Endothelial cell of umbilical vein (primary cell): Measurements from ENCODE around the gene CEP85L. TPM values are rescaled to one million over a fixed set of nuclear protein-coding genes. Genes with fewer than 3 reads are reported as not detected.

Experiments used
- BruUV-seq: library from RNA; stranded (reverse); fragments of 400-500 nt; replicated peaks from 2 replicates; lab custom pipeline; 2021; lab: Mats Ljungman, UMichigan
- CTCF ChIA-PET: fragments of 300-600, 350-600 bp; sonication (Branson Sonifier 250); formaldehyde crosslinking; loops from one replicate; lab custom pipeline; 2021; ENCODE audit warnings: antibody characterized with exemption, inconsistent platforms; lab: Charles Lee
- POLR2A ChIA-PET: fragments of 300-600, 350-600 bp; sonication (Branson Sonifier 250); formaldehyde crosslinking; loops from one replicate; lab custom pipeline; 2021; ENCODE audit warnings: antibody characterized with exemption, inconsistent platforms; lab: Charles Lee
- DNase-seq: peaks from one replicate; pipeline ENCODE4 v3.0.0-alpha.2; 2011; ENCODE audit warnings: low read depth, low spot score
- FAIRE-seq: peaks from 2 replicates; lab custom pipeline; 2011; peaks lifted over from hg19 to GRCh38; lab: Jason Lieb, UNC
- H2AFZ ChIP-seq: 2 replicates; pipeline ENCODE4 v1.6.0; 2012; ENCODE audit warnings: low read depth, low read length, control low read depth, inconsistent platforms
- H3K27ac ChIP-seq: 2 replicates; pipeline ENCODE4 v1.5.1; 2011; ENCODE audit warnings: low read depth, mild to moderate bottlenecking, control low read depth, low read length, moderate library complexity; ENCODE audit not compliant: insufficient read depth
- H3K27me3 ChIP-seq, 2 experiments: 2 replicates each; pipeline versions ENCODE4 v1.6.0 to v1.6.1; 2011; ENCODE audit warnings: low read length in 2 of 2, mixed read lengths in 1 of 2; ENCODE audit not compliant: control insufficient read depth in 2 of 2, insufficient read depth in 2 of 2
- H3K36me3 ChIP-seq, 2 experiments: 2 replicates in 1 of 2; 3 replicates in 1 of 2; pipeline ENCODE4 v1.5.1; 2011; ENCODE audit warnings: low read length in 2 of 2, mild to moderate bottlenecking in 1 of 2, moderate library complexity in 1 of 2; ENCODE audit not compliant: control insufficient read depth in 2 of 2, insufficient read depth in 2 of 2; ENCODE audit errors: extremely low read depth in 1 of 2
- H3K4me1 ChIP-seq: 3 replicates; pipeline ENCODE4 v1.5.1; 2011; ENCODE audit warnings: mild to moderate bottlenecking, low read length; ENCODE audit not compliant: control insufficient read depth, insufficient read depth; ENCODE audit errors: extremely low read depth
- H3K4me2 ChIP-seq: 2 replicates; pipeline ENCODE4 v1.6.1; 2011; ENCODE audit warnings: low read length, control low read depth, mixed read lengths; ENCODE audit not compliant: insufficient read depth
- H3K4me3 ChIP-seq, 3 experiments: fragments of 200-600 bp in 1 of 3; sonication (generic), shearing (Covaris generic) in 1 of 3; replicated peaks in 1 of 3; 2 replicates each; pipeline ENCODE4 v1.5.1; 2011 to 2016; ENCODE audit warnings: control low read depth in 3 of 3, low read length in 3 of 3, mild to moderate bottlenecking in 2 of 3, inconsistent platforms in 1 of 3, low read depth in 1 of 3, moderate library complexity in 1 of 3; ENCODE audit not compliant: insufficient read depth in 1 of 3
- H3K79me2 ChIP-seq: 2 replicates; pipeline ENCODE4 v1.6.0; 2012; ENCODE audit warnings: low read length, inconsistent platforms; ENCODE audit not compliant: control insufficient read depth, insufficient read depth
- H3K9ac ChIP-seq: replicated peaks from 2 replicates; pipeline ENCODE3; 2011; ENCODE audit warnings: low read length, control low read depth; ENCODE audit not compliant: insufficient read depth; ENCODE audit errors: extremely low read depth
- H3K9me1 ChIP-seq: replicated peaks from 3 replicates; pipeline ENCODE4 v1.6.0; 2011; ENCODE audit warnings: mild to moderate bottlenecking, low read length; ENCODE audit not compliant: control insufficient read depth, insufficient read depth; ENCODE audit errors: extremely low read depth
- H3K9me3 ChIP-seq: replicated peaks from 2 replicates; pipeline ENCODE4 v1.5.1; 2012; ENCODE audit warnings: low read length, inconsistent platforms; ENCODE audit not compliant: control insufficient read depth, insufficient read depth
- H4K20me1 ChIP-seq: replicated peaks from 2 replicates; pipeline ENCODE3; 2011; ENCODE audit warnings: mild to moderate bottlenecking, low read length; ENCODE audit not compliant: control insufficient read depth, insufficient read depth; ENCODE audit errors: extremely low read depth
- CTCF ChIP-seq, 2 donors: IDR thresholded peaks; 1 replicate in 1 of 2; 2 replicates in 1 of 2; pipeline ENCODE4 v1.5.1; 2011; ENCODE audit warnings: low read length in 2 of 2, mild to moderate bottlenecking in 2 of 2, moderate library complexity in 2 of 2, control low read depth in 1 of 2, inconsistent platforms in 1 of 2, low read depth in 1 of 2; ENCODE audit not compliant: insufficient read depth in 1 of 2; ENCODE audit errors: extremely low read depth in 1 of 2
- EZH2 ChIP-seq: IDR thresholded peaks from 2 replicates; pipeline ENCODE4 v1.6.1; 2012; ENCODE audit warnings: borderline replicate concordance, low read depth, mild to moderate bottlenecking, moderate library complexity, low read length, inconsistent platforms; ENCODE audit not compliant: severe bottlenecking
- FOS ChIP-seq: IDR thresholded peaks from 2 replicates; pipeline ENCODE4 v1.6.1; 2011; ENCODE audit warnings: mild to moderate bottlenecking, low read length, moderate library complexity, borderline replicate concordance; ENCODE audit not compliant: insufficient read depth
- GATA2 ChIP-seq: IDR thresholded peaks from 2 replicates; pipeline ENCODE4 v1.7.0; 2011; ENCODE audit warnings: low read depth, mild to moderate bottlenecking, moderate library complexity, mixed read lengths, low read length; ENCODE audit not compliant: insufficient read length, insufficient read depth
- JUN ChIP-seq: IDR thresholded peaks from 2 replicates; pipeline ENCODE4 v1.6.1; 2011; ENCODE audit warnings: borderline replicate concordance, low read depth; ENCODE audit not compliant: insufficient read length, insufficient read depth
- MAX ChIP-seq: IDR thresholded peaks from 2 replicates; pipeline ENCODE4 v1.6.1; 2011; ENCODE audit not compliant: insufficient read depth, insufficient read length
- MYC ChIP-seq: IDR thresholded peaks from one replicate; pipeline ENCODE4 v1.6.1; 2011; ENCODE audit warnings: mild to moderate bottlenecking, low read depth, low read length
- POLR2A ChIP-seq: IDR thresholded peaks from 2 replicates; pipeline ENCODE4 v1.6.1; 2012; ENCODE audit warnings: low read depth, mild to moderate bottlenecking, control low read depth, low read length
- POLR2AphosphoS5 ChIP-seq: IDR thresholded peaks from 2 replicates; pipeline ENCODE4 v1.6.1; 2012; ENCODE audit warnings: low read depth, mild to moderate bottlenecking, control low read depth, low read length, moderate library complexity; ENCODE audit not compliant: insufficient read depth
- dilution Hi-C: fragments of 300-500 bp; cut with MboI; formaldehyde crosslinking; loops from one replicate; pipeline ENCODE4 v1.15.0; 2019; ENCODE audit warnings: low sequenced_read_pairs; ENCODE audit not compliant: extremely low pct_ligation_motif_present
- intact Hi-C: fragments of 100-400 bp; cut with micrococcal nuclease; formaldehyde crosslinking; loops from one replicate; pipeline ENCODE4 v1.10.0; 2022
- polyA plus RNA-seq, 4 experiments: library from polyadenylated mRNA; depleted of rRNA in 3 of 4; stranded (reverse) in 3 of 4; unstranded in 1 of 4; fragments of >200 nt; gene quantifications; 2 replicates each; pipeline versions ENCODE4 v1.2.1 to v1.2.3, GENCODE V29; 2011 to 2012; ENCODE audit warnings: missing spikeins in 1 of 4
- total RNA-seq: library from RNA; stranded (reverse); gene quantifications from 2 replicates; pipeline ENCODE4 v1.2.3, GENCODE V29; 2021

The CEP85L gene
- total and polyA plus RNA-seq, 2 donors (not counting 3 experiments of a cell fraction or from before 2014, with no cell fraction given), result 1.8 to 9.2 TPM

GRCh38 chr6:118679327-118679901, 28.0 kb upstream of the CEP85L start:
- intact Hi-C loops, result no loop called here

More at GRCh38 chr6:118679327-118679901, 28.0 kb upstream of the CEP85L start:
- DNase-seq (no peak), FAIRE-seq (no peak)
- H3K9ac ChIP-seq, result no peak overlapping the region
- H3K27ac ChIP-seq, result no peak overlapping the region
- dilution Hi-C loops, result no loop called here
- no peaks in the 10 kb centered on the region for H3K27me3 ChIP-seq
- H2AFZ ChIP-seq, result no peak overlapping the region
- H3K9me1 ChIP-seq, result no peaks in the 10 kb centered on the region
- H3K4me1 ChIP-seq, result no peaks in the 10 kb centered on the region
- TF ChIP-seq POLR2AphosphoS5 (no peak), GATA2 (no peak), EZH2 (no peak), JUN (no peak), MAX (no peak), FOS (no peak), CTCF (IDR thresholded peaks at IDR 0.05; ENCODE audit: extremely low read depth in 1 of 2, insufficient read depth in 1 of 2, low read depth in 1 of 2, low read length in 2 of 2) (no peak), POLR2A (no peak), MYC (no peak)
- no peaks in the 10 kb centered on the region for H3K9me3 ChIP-seq
- ChIA-PET POLR2A (no interaction called here), CTCF (no interaction called here)
- no peak overlapping the region for H3K4me2 ChIP-seq
- no peaks in the 10 kb centered on the region for H3K36me3 ChIP-seq
- H3K79me2 ChIP-seq, result no peaks in the 10 kb centered on the region
- H3K4me3 ChIP-seq, result no peak overlapping the region
- H4K20me1 ChIP-seq, result no peaks in the 10 kb centered on the region
- BruUV-seq, result no TSS peak
